Hematopoietic multipotent progenitor cell treated with erythropoietin and hydrocortisone succinate and interleukin-3 and kit ligand, for 15 days (in vitro differentiated cells): ENCODE data around the gene ATP8A1.
"Not testable (repeated sequence)": the region's sequence is repeated elsewhere in the genome, so short reads cannot be mapped to it uniquely, and the experiment has no call there.

Experiments
- DNase-seq: peaks from one replicate; pipeline ENCODE4 v3.0.0-alpha.2; 2015; ENCODE audit warnings: low spot score

The ATP8A1 gene

DNA sequence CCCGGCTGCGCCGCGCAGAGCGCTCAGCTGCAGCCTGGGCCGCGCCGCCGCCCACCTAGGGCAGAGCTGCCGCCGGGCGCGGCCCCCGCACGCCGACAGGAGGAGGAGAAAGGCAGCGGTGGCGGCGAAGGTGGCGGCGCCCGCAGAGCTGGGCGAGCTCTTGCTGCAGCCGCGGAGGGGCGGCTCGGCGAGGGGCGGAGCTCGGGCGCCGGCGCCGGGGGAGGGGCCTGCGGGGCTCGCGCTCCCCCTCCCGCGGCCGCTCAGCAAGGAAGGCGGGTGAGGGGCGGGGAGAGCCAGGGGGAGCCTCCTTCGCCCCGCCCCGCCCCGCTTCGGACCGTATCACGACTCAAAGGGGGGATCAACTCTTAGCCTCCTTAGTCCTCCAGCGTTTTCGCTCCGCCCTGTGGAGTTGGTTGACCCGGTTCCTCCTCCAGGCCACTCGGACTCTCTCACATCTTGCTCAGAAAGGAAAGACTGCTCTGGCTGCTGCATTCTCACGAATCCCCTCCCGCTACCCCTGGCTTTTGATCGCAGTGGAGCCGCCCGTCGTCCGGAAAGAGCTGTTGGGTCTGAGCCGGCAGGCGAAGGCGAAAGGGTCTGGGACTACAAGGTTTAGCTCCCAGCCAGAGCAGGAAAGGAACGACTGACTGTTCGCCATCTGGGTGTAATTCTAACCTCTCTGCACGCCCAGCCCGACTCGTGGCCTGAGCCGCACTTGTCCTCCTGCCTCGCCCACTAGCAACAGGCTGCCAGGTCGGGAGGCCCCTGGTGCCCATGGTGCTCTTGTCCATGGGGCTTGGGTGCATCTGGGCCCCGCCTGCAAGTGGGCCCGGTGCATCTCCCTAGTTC lies at the start of gene ATP8A1:
Gene ATP8A1, minus strand, starts transcription at position 162 of the 849 bp plus-strand sequence. CDS start 232 bp downstream, outside the sequence.
- DNase-seq = peak; percentile 93

DNA sequence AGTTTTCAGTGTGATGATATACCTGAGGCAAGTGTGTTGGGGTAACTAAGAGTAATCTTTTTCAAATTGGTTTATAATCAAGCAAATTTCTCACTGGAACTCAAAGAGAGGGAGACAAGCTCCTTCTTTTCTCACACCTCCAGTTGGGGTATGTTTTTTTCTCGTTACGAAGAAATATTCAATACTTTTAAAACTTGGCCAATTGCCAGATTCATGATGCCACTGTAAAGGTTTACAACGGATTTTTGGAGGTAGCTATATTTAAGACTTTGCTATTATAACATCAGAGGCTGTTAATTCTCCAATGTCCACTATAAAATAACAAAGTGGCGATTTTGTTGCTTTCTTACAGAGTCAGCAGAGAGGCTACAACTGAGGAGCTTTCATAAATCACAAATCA lies 49.2 kb upstream of the ATP8A1 start:
- DNase-seq = no peak

DNA sequence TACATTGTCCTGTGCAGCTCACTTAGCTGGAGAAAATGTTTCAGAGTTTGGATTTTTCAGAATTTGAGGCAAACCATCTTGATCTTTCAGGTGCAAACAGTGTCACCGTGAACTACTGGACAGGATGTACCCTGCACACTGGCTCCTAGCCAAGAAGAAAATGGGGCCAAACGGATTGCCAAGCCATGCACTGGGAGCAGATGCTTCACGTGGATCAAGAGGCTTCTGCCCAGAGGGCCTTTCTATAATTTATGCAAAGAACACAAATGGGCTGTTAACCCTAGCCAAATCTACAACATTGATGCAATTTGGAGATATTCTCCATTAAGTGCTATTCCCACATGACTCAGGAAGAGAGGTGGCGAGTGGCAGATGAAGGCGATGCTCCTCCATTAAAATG lies 46.9 kb upstream of the ATP8A1 start:
- no peak for DNase-seq

DNA sequence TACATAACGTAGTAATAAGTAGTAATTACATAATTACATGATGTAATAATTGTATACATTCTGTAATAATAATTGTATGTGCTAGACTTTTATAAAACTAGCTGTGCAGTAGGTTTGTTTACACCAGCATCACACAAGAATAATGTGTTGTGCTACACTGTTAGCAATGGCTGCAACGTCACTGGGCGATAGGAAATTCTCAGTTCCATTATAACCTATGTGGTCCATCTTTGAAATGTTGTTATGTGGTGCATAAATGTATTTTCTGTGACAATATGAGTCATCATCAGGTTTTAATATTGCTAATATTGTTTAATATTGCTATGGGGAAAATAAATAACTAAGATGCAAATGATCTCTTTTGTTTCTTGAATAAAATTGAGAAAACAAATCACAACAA lies 46.0 kb upstream of the ATP8A1 start:
- DNase-seq = no peak

DNA sequence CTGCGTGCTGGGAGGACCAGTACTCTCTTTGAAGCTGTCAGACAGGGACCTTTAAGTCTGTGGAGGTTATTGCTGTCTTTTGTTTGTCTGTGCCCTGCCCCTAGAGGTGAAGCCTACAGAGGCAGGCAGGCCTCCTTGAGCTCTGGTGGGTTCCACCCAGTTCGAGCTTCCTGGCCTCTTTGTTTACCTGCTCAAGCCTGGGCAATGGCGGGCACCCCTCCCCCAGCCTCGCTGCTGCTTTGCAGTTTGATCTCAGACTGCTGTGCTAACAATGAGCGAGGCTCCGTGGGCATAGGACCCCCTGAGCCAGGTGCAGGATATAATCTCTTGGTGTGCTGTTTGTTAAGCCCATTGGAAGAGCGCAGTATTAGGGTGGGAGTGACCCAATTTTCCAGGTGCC lies 44.9 kb upstream of the ATP8A1 start:
- not testable (repeated sequence) for DNase-seq

- no peak for DNase-seq
Measured at GRCh38 chr4:42690537-42690936, 33.6 kb upstream of the ATP8A1 start.

DNA sequence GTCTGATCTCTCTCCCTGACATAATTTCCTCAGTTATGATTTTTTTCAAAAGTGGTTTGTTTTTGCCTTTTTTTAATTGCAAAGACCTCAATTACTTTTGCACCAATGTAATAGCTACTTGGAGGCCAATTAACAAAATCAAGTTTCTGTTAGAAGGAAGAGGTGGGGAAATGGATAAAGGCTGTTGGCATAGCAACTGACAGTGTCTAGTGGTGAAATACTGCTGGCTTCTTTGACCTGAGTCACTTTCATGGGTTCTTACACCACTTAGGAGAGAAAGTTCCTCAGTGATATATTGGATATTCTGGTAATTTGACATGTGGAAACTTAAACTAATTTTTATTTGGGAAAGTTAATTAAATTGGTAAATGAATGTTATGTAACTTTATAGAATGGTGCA lies 26.5 kb upstream of the ATP8A1 start:
- DNase-seq = no peak

DNA sequence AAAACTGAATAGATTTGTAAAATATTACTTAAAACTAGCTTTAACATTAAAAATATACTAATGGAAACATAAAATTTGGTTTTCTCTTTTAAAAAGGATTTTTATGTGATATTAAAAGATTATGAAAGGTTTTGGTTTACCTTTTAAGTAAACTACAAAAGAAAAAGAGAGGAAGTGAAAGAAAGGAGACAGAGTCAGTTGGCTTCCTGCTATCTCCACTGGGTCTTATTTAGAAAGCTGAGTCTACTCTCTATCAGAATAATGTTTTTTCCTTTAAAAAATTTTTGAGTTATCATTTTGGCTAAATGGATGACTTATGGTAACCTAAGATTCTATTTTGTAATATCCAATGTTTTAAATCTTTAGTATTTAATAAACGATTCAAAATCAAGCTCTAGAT lies 21.6 kb upstream of the ATP8A1 start:
- DNase-seq = no peak

DNA sequence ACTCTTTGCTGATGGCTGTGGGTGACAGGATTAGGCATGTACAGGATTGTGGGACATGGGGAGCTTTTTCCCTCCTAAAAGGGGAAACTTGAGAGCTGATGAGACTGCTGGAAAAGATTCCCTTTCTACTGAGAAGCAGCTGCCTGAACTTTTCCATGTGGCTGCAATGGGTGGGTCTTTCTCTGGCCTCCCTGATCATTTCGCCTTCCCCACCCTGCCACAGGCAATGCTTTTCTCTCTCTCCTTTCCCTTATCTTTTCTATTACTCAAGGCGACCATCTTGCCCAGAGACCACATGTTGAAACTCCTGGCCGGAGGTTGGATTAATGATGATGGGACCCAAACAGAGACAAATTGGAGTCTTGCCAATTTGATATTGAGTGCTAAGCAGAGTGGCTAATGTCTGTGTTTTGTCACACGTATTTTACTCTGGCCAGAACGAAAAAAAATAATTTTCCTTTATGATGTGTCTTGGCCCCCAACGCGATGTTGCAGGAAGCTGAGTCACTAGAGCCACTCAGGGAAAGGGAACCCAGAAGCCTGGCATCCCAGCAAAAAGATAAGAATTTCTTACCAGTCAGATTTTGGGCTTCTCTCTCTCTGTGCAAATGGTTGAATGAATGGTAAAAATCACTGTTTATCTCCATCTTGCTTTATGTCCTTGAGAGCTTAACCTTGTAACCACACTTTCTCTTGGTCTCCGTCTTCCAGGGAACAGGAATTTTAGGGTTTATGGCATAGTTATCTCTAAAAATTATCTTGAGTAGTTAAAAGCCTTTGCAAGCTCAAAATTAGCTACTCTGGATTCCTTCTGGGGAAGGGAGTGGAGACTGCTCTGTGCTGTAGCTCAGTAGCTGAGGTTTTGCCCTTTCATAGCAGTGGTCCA lies 19.4 kb upstream of the ATP8A1 start:
- DNase-seq = no peak

- no peak for DNase-seq
Measured at GRCh38 chr4:42673082-42673425, 16.1 kb upstream of the ATP8A1 start.

DNA sequence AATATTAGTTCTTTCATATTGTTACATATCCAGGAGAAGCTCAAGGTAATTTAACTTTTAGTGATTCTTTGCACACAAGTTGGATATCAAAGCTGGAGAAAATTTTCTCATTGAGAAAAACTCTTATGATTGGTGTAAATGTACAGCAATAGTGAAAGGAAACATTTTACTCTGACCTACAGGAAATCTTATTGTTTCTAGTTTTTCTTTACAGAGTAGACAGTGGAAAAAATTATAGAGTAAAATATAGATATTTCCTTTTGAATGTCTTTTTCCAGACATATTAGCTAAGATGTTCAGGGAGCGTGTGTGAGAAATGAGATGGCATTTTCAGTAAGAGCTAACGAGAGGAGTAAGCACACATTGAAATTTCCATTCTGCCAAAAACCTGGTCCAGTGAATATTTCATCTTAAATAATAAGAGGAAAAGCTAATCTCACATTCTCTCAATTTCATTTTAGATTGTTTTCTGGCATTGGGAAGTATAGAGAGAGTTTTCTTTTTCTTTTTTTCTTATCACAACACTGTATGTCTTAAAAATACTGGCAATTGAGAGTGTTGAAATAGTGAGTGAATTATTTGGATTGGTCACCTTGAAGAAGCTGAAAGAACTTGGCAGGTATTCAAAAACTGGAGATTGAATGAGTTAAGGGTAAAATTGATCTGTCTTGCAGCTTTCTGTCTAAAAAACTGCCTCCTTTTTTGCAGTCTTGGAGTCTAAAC lies 15.6 kb upstream of the ATP8A1 start:
- DNase-seq = no peak

DNA sequence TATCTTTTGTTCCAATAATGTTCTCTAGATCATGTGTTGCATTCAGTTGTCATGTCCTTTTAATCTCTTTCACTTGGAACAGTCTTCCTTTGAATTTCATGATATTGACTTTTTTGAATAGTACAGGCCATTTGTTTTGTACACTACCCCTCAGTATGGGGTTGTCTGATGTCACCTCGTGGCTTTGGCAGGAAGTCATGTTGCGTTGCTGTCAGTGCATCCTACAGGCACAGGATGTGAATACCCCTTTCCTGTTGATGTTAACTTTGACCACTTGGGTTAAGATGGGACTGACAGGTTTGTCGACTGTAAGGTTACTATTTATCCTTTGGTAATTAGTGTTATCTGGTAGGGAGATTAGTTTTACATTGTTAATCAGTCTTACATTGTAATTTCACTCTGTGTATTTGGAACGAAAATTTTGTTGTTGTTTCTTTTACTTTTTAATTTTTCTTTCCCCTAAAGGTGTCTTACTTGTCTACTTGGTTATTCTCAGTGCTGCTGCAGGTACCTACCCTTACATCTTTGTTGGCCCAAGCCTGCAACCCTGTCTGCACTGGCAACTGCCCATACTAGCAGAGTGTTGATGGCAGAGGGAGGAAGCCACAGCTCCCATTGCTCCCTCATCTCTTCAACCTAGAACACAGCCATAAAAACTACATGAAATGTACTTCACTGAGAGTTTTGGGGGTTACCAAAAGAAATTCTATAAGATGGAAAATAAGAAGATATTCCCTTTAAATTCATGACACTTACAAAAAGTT lies 14.7 kb upstream of the ATP8A1 start:
- DNase-seq = no peak

DNA sequence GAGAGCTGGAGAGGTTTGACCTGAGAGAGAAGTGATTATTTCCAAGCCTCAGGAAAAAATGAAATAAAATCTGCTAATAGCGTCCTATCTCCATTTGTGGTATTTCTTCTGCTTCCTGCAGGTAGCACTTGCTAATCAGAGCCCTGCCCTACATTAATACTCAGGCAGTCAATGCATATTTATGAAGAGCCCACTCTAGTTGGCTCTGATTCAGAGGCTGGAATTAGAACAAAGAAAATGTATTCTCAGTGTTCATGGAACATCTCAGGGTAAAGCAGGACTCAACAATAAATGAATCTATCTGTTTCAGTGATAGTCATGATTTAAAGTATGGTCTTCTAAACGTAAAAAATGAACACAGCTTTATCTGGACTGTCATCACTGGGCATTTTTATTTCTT lies 1.4 kb upstream of the ATP8A1 start:
- no peak for DNase-seq

DNA sequence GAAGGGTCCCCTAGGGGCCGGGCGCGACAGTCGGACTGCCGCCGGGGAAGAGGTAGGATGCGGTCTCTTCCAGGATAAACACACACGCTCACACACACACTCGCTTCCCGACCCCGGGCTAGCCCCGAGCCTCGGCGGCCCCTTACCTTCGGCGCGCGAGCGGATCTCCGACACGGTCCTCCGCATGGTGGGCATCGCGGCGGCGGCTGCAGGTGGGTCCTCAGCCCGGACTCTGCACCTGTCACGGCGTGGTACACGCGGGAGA lies 294 bp downstream of the ATP8A1 start:
- no peak for DNase-seq

- DNase-seq = no peak
Measured at GRCh38 chr4:42655921-42656678, 805 bp downstream of the ATP8A1 start.

DNA sequence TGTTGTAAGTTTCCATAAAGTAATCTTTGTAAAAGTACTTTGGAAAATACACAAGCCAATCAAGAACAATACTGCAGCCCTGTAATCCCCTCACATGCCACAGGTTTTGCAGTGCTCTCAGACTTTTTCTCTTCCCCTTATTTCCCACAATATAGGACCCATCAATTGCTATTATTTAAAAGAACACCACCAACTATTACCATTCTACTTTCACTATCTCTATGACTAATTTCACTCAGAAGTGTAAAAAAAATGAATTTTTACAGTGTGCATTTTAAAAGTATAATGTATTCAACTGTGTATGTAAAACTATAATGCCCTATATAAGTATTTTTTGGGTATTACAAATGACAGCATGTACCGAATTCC lies 1.7 kb downstream of the ATP8A1 start:
- DNase-seq = no peak

GRCh38 chr4:42654631-42655268 lies 2.2 kb downstream of the ATP8A1 start:
- no peak for DNase-seq

- no peak for DNase-seq
Measured at GRCh38 chr4:42653626-42654560, 3.0 kb downstream of the ATP8A1 start.

GRCh38 chr4:42652529-42653231 lies 4.2 kb downstream of the ATP8A1 start:
- not testable (repeated sequence) for DNase-seq
